Ishikawa (cell line): Measurements from ENCODE around the gene STX1B.

Source experiments
- CEBPB ChIP-seq: IDR thresholded peaks from 2 replicates; pipeline ENCODE4 v1.6.1; 2012
- CREB1 ChIP-seq: IDR thresholded peaks from 2 replicates; pipeline ENCODE4 v1.6.1; 2012; ENCODE audit warnings: low read depth
- EGR1 ChIP-seq: IDR thresholded peaks from 2 replicates; pipeline ENCODE4 v1.6.1; 2012
- MAX ChIP-seq: IDR thresholded peaks from 2 replicates; pipeline ENCODE4 v1.6.1; 2012
- NFIC ChIP-seq: IDR thresholded peaks from 2 replicates; pipeline ENCODE4 v1.6.1; 2012
- RAD21 ChIP-seq: IDR thresholded peaks from 2 replicates; pipeline ENCODE4 v1.6.1; 2012; ENCODE audit warnings: low read depth
- REST ChIP-seq: IDR thresholded peaks from 2 replicates; pipeline ENCODE4 v1.6.1; 2012; ENCODE audit warnings: low read depth, mild to moderate bottlenecking
- TAF1 ChIP-seq: IDR thresholded peaks from 2 replicates; pipeline ENCODE4 v1.6.1; 2012; ENCODE audit warnings: low read depth, mild to moderate bottlenecking
- TCF12 ChIP-seq: IDR thresholded peaks from 2 replicates; pipeline ENCODE4 v1.6.1; 2012; ENCODE audit warnings: low read depth
- TEAD4 ChIP-seq: IDR thresholded peaks from 2 replicates; pipeline ENCODE4 v1.6.1; 2012
- USF1 ChIP-seq: IDR thresholded peaks from 2 replicates; pipeline ENCODE4 v1.6.1; 2012
- YY1 ChIP-seq: IDR thresholded peaks from 2 replicates; pipeline ENCODE4 v1.6.1; 2012; ENCODE audit warnings: low read depth
- ZBTB7A ChIP-seq: IDR thresholded peaks from 2 replicates; pipeline ENCODE4 v1.6.1; 2012; ENCODE audit warnings: low read depth

The STX1B gene

GRCh38 chr16:31043898-31044481 lies 33.6 kb upstream of the STX1B start:
- TF ChIP-seq TCF12 (no peak), TAF1 (no peak), CEBPB (no peak), CREB1 (no peak), MAX (no peak), NFIC (no peak), USF1 (no peak), REST (no peak), ZBTB7A (no peak), EGR1 (no peak), RAD21 (no peak)

- TF ChIP-seq TEAD4 (no peak), NFIC (no peak), RAD21 (no peak), ZBTB7A (no peak), USF1 (no peak), TAF1 (no peak), CREB1 (no peak)
These were observed 32.9 kb upstream of the STX1B start for GRCh38 chr16:31043352-31043751.

- TF ChIP-seq REST: peak; percentile 37; the same call in 1 of the 2 replicates
- no peak for TF ChIP-seq ZBTB7A
- TF ChIP-seq CEBPB: no peak
These were observed 32.4 kb upstream of the STX1B start for GRCh38 chr16:31042866-31043265.

- TF ChIP-seq EGR1 (no peak), CREB1 (no peak)
These were observed 28.6 kb upstream of the STX1B start for GRCh38 chr16:31038993-31039392.

- no peak for TF ChIP-seq YY1
- TF ChIP-seq EGR1: no peak
- no peak for TF ChIP-seq USF1
- no peak for TF ChIP-seq ZBTB7A
- no peak for TF ChIP-seq TCF12
- no peak for TF ChIP-seq REST
- TF ChIP-seq TAF1: no peak
These were observed 26.3 kb upstream of the STX1B start for GRCh38 chr16:31036691-31037090.
